Body of pancreas (tissue), 4 donors: ENCODE data around the gene RBP7. TPM values are rescaled to one million over a fixed set of nuclear protein-coding genes. Genes with fewer than 3 reads are reported as not detected.
"Not testable (repeated sequence)": the region's sequence is repeated elsewhere in the genome, so short reads cannot be mapped to it uniquely, and the experiment has no call there.

Experiments
- ATAC-seq: fragments of 150-250 bp; one replicate; pipeline ENCODE4 v1.9.1; 2016
- DNase-seq, 4 donors: peaks; one replicate each; pipeline ENCODE4 v3.0.0-alpha.2; 2019
- H3K27ac ChIP-seq, 4 donors: fragments of 200-600 bp; sonication (generic); 1 replicate in 3 of 4; 2 replicates in 1 of 4; pipeline versions ENCODE4 v1.5.1 to v1.6.1; 2016 to 2019; ENCODE audit warnings: mild to moderate bottlenecking in 1 of 4, mixed read lengths in 1 of 4, moderate library complexity in 1 of 4
- H3K27me3 ChIP-seq, 2 donors: fragments of 200-600 bp; sonication (generic); one replicate each; pipeline ENCODE4 v1.6.0; 2016; ENCODE audit warnings: mild to moderate bottlenecking in 1 of 2
- H3K36me3 ChIP-seq, 2 donors: fragments of 200-600 bp; sonication (generic); replicated peaks in 1 of 2; 2 replicates each; pipeline ENCODE4 v1.5.1; 2016; ENCODE audit warnings: low read depth in 2 of 2; ENCODE audit not compliant: insufficient read depth in 1 of 2
- H3K4me1 ChIP-seq: fragments of 200-600 bp; sonication (generic); one replicate; pipeline ENCODE4 v1.6.0; 2016
- H3K4me3 ChIP-seq, 2 donors: fragments of 200-600 bp; sonication (generic); 1 replicate in 1 of 2; 2 replicates in 1 of 2; pipeline ENCODE4 v1.5.1; 2016 to 2019
- H3K9me3 ChIP-seq, 3 donors: fragments of 200-600 bp; sonication (generic); 1 replicate in 2 of 3; 2 replicates in 1 of 3; pipeline ENCODE4 v1.5.1; 2016
- CTCF ChIP-seq, 7 experiments: fragments of 450-650 bp in 4 of 7; fragments of 200-600 bp in 3 of 7; sonication (generic) in 3 of 7; IDR thresholded peaks; one replicate each; pipeline ENCODE4 v1.5.1; 2016 to 2019; ENCODE audit warnings: antibody characterized with exemption in 7 of 7
- POLR2A ChIP-seq, 3 donors: fragments of 450-650 bp; IDR thresholded peaks; one replicate each; pipeline ENCODE4 v1.6.1; 2016; ENCODE audit warnings: antibody characterized with exemption in 3 of 3, mild to moderate bottlenecking in 2 of 3
- WGBS, 2 donors: methylation state at CpG; one replicate each; pipeline ENCODE4 v1.1.5; 2017; 5-methylcytosine and 5-hydroxymethylcytosine counted together
- intact Hi-C: fragments of 100-400 bp; cut with DNase I; formaldehyde crosslinking; loops from one replicate; pipeline ENCODE4 v1.15.1; 2023
- total RNA-seq, 2 donors: library from RNA; depleted of rRNA; stranded (reverse); fragments of >200 nt; gene quantifications; one replicate each; pipeline ENCODE4 v1.1.0, GENCODE V29; 2016

The RBP7 gene
- total RNA-seq, 2 donors from 2014 or later: 7.5 to 46.8 TPM

DNA sequence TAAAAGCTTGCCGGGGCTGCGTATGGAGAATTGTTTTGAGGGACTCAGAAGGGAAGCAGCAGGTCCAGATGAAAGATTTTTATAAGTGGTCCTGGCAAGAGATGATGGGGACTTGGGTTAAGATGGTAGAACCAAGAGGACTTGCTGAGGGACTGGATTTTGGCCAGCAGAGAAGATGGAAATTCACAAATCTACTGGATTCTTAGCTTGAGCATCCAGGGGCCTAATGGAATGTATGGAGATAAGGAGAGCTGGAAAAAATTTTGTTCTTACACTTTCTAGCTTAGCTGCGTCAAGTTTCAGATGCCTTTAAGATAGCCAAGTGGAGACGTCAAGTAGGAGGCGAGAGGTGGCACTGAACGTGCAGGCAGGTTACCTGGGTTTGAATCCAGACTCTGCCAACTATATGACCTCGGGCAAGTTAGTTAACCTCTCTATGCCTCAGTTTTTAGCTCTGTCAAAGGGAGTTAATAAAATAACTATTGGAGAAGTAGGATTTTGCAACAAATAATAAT, 3.4 kb upstream of the RBP7 start:
- no peak for ATAC-seq
- no peaks in the 10 kb centered on the region for H3K36me3 ChIP-seq
- H3K4me1 ChIP-seq: peaks cover 15% of the 10 kb centered on the region
- intact Hi-C loops: no loop called here
- H3K27me3 ChIP-seq: peaks cover 0 to 11% of the 10 kb centered on the region in 2 donors
- no peaks in the 10 kb centered on the region for H3K9me3 ChIP-seq
- H3K27ac ChIP-seq: no peak overlapping the region
- no peak overlapping the region for H3K4me3 ChIP-seq
- DNase-seq: no peak
- TF ChIP-seq POLR2A (IDR thresholded peaks at IDR 0.05) (no peak), CTCF (IDR thresholded peaks at IDR 0.05) (no peak)
- 68 to 75% methylated on average over 7 of the region's 7 CpGs for WGBS, 2 donors

DNA sequence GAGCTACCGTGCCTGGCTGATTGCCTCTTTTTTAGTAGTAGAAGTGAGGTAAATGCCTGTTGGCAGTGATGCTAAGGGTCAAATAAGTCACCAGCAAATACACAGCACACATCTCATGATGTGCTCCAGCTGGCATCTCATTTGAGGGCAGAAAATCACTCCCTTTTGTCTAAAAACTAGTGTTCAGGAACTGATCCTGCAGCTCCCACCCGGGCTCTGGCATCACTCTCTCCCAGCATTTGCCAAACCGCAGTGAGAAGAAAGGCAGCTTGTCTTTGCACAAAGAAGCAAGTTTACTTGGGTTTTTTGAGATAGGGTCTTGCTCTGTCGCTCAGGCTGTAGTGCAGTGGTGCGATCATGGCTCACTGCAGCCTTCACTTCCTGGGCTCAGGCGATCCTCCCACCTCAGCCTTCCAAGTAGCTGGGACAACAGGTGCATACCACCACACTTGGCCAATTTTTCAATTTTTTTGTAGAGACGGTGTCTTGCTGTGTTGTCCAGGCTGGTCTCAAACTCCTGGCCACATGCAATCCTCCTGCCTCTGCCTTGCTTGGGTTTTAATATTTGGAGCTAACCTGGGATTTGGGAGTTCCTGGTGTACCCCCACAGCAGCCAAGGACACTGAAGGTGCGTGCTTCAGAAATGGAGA, 4.1 kb downstream of the RBP7 start:
- peaks cover 15% of the 10 kb centered on the region for H3K4me1 ChIP-seq
- no peak overlapping the region for H3K27ac ChIP-seq
- no peaks in the 10 kb centered on the region for H3K36me3 ChIP-seq
- TF ChIP-seq POLR2A (IDR thresholded peaks at IDR 0.05) (no peak), CTCF (IDR thresholded peaks at IDR 0.05) (no peak)
- 67 to 80% methylated on average over 6 to 8 of the region's 8 CpGs for WGBS, 2 donors
- DNase-seq: no peak
- peaks cover 0 to 12% of the 10 kb centered on the region in 2 donors for H3K27me3 ChIP-seq
- no peak overlapping the region for H3K4me3 ChIP-seq
- no peaks in the 10 kb centered on the region for H3K9me3 ChIP-seq
- no peak for ATAC-seq
- intact Hi-C loops: no loop called here

- ATAC-seq, H3K9me3 ChIP-seq, intact Hi-C loops, H3K27ac ChIP-seq, H3K4me1 ChIP-seq, H3K27me3 ChIP-seq, DNase-seq, H3K4me3 ChIP-seq, H3K36me3 ChIP-seq: not testable (repeated sequence)
- WGBS, 2 donors: 91% methylated on average over 8 of the region's 8 CpGs
These were observed 8.2 kb downstream of the RBP7 start for GRCh38 chr1:10005248-10005647.

DNA sequence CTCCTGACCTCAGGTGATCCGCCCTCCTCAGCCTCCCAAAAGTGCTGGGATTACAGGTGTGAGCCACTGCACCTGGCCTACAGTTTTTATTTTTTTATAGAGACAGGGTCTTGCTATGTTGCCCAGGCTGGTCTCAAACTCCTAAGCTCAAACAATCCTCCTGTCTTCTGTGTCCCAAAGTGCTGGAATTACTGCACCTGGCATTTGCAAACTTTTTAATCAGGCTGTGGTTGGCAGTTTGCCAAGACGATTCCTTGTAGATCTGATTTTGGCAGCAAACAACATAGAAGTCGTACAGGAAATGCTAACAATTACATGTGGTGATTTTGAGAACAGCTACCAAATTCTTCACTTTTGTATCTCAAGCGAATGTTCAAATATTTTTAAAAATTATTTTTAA, 10.1 kb downstream of the RBP7 start:
- Histone ChIP-seq H3K27ac (no peak overlapping the region), H3K4me3 (no peak overlapping the region), H3K4me1 (peaks cover 6% of the 10 kb centered on the region), H3K9me3 (no peaks in the 10 kb centered on the region), H3K27me3 (no peaks in the 10 kb centered on the region), H3K36me3 (no peaks in the 10 kb centered on the region)
- intact Hi-C loops: no loop called here
- peak; percentile 65 for ATAC-seq
- WGBS, 2 donors: 29 to 30% methylated on average over 4 of the region's 4 CpGs
- TF ChIP-seq POLR2A (IDR thresholded peaks at IDR 0.05) (no peak), CTCF (IDR thresholded peaks at IDR 0.05) (peak in 2 of 7 experiments; percentile 5)
- peak; percentile 67 to 82 (median 73) for DNase-seq

- no peaks in the 10 kb centered on the region for H3K36me3 ChIP-seq
- WGBS, 2 donors: 72 to 86% methylated on average over 5 of the region's 5 CpGs
- no peak overlapping the region for H3K4me3 ChIP-seq
- no peak for DNase-seq
- intact Hi-C loops: no loop called here
- no peak overlapping the region for H3K27ac ChIP-seq
- no peaks in the 10 kb centered on the region for H3K9me3 ChIP-seq
- TF ChIP-seq CTCF (IDR thresholded peaks at IDR 0.05): no peak
- no peak for TF ChIP-seq POLR2A (IDR thresholded peaks at IDR 0.05)
- no peaks in the 10 kb centered on the region for H3K4me1 ChIP-seq
- H3K27me3 ChIP-seq: no peaks in the 10 kb centered on the region
- ATAC-seq: no peak
These were observed 17.0 kb downstream of the RBP7 start for GRCh38 chr1:10014016-10014415.
